NCI-H510A (cell line): Measurements from ENCODE around the gene CHD6.

ENCODE experiments used
- DNase-seq: peaks from one replicate; lab custom pipeline; 2025; lab: John Stamatoyannopoulos, UW

CHD6 gene, protein sequence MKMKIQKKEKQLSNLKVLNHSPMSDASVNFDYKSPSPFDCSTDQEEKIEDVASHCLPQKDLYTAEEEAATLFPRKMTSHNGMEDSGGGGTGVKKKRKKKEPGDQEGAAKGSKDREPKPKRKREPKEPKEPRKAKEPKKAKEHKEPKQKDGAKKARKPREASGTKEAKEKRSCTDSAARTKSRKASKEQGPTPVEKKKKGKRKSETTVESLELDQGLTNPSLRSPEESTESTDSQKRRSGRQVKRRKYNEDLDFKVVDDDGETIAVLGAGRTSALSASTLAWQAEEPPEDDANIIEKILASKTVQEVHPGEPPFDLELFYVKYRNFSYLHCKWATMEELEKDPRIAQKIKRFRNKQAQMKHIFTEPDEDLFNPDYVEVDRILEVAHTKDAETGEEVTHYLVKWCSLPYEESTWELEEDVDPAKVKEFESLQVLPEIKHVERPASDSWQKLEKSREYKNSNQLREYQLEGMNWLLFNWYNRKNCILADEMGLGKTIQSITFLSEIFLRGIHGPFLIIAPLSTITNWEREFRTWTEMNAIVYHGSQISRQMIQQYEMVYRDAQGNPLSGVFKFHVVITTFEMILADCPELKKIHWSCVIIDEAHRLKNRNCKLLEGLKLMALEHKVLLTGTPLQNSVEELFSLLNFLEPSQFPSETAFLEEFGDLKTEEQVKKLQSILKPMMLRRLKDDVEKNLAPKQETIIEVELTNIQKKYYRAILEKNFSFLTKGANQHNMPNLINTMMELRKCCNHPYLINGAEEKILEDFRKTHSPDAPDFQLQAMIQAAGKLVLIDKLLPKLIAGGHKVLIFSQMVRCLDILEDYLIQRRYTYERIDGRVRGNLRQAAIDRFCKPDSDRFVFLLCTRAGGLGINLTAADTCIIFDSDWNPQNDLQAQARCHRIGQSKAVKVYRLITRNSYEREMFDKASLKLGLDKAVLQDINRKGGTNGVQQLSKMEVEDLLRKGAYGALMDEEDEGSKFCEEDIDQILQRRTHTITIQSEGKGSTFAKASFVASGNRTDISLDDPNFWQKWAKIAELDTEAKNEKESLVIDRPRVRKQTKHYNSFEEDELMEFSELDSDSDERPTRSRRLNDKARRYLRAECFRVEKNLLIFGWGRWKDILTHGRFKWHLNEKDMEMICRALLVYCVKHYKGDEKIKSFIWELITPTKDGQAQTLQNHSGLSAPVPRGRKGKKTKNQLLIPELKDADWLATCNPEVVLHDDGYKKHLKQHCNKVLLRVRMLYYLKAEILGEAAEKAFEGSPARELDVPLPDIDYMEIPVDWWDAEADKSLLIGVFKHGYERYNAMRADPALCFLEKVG (N-terminal part only)

DNA sequence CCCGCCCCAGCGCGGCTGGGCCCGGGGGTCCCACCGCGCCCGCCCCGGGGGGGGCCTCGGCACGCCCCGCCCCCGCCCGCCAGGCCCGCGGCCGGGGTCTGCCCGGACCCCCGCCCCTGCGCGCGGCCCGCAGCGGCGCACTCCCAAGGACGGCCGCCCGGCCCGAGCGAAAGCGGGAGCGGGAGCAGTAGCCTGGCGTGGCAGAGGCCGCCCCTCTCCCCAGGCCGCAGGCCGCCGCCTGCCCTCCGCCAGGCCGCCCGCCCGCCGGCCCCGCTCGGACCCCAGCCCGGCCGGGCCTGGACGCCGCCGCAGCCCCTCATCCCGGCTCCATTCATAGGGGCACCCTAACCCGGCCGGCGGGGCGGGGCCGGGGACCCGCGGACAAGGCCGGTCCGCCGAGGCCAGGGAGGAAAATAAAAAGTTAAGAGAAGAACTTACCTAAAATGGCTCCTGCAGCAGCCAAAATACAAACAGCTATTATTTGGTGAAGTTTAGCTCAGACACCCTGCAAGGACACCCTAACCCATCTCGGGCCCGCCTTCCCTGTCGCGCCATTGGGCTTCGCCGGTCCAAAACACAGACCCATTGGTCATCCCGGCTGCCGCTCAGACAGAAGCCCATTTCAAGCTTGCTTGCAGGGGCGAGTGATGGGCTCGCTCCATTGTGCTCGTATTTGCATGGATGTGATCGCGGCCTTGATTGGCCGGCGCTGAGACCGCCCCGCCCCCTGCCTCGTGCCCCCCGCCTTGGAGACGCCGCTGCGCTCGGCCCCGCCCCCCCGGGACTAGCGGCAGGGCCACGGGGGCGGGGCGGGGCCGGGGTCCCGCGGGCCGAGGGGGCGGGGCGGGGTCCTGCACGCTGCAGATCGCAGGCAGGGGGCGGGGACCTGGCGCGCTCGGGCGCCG is at the start of gene CHD6:
TSS of gene CHD6 (minus strand) at position 476 of the 905 bp plus-strand sequence. CDS start 67,040 bp downstream, outside the sequence.
- DNase-seq: peak; percentile 99

DNA sequence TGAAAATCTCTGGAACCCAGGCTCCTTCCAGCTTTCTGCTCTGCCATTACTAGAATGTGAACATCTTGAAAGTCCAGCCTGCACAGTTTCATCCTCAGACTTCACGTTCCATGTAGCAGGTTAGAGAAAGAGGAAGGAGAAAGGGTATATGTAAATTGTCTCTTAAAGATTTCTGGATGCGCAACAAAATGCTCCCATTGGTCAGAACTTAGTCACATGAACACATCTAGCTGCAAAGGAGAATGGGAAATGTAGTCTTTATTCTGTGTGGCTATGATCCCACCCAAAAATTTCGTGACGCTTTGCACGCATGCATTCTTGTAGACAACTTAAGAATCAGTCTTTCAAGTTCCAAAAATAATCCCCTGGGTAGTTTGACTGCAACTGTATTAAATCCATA is 46.4 kb upstream of the CHD6 start:
- DNase-seq: no peak

- no peak for DNase-seq
Measured at GRCh38 chr20:41657655-41658054, 39.5 kb upstream of the CHD6 start.

DNA sequence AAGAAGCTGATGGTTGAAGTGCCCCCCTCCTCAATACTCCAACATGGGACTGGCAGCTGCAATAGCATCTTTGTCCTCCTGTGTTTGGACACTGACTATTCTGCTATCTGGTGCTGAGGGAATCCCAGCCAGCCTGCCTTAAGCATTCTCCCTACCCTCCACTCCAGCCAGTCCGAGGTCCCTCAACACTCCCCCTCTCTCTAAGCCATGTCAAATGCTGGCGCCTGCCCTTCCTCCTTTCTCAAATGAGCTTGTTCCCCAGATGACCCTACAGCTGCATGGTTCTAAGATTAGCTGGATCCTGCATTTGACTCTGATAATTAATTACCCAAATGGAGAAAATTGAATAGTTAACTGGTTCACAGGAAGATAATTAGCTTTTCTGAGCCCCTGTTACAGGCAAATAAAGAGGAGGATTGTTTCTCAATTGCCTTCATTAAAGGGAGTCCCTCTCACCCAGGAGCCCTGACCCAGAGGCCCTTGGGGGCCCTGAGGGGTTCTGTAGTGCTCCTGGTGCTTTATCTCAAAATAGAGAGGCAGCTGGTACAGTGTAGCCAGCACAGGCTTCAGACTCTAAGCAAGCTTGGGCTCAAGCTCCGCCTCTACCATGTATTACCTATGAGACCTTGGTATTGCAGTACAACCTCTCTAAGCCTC is 37.9 kb upstream of the CHD6 start:
- DNase-seq: peak; percentile 61

DNA sequence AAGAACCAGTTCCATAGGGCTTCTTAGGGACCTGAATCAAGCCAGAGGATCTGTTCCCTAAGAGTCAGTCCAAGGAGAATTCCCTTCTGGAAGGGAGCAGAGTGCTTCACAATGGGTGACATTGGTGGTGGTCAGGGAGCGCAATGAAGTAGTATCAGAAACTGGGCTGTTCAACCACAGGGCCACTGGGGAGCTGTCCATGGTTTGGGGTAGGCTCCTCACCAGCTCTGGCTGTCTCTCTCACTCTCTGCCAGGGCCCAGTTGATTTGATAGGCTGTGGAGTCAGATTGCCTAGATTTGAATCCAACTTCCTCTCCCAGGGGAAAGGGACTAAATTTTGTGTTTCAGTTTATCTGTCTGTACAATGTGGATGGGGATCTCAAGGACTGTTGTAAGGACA is 36.7 kb upstream of the CHD6 start:
- DNase-seq: no peak

GRCh38 chr20:41654292-41654691 is 36.1 kb upstream of the CHD6 start:
- DNase-seq: peak; percentile 74

DNA sequence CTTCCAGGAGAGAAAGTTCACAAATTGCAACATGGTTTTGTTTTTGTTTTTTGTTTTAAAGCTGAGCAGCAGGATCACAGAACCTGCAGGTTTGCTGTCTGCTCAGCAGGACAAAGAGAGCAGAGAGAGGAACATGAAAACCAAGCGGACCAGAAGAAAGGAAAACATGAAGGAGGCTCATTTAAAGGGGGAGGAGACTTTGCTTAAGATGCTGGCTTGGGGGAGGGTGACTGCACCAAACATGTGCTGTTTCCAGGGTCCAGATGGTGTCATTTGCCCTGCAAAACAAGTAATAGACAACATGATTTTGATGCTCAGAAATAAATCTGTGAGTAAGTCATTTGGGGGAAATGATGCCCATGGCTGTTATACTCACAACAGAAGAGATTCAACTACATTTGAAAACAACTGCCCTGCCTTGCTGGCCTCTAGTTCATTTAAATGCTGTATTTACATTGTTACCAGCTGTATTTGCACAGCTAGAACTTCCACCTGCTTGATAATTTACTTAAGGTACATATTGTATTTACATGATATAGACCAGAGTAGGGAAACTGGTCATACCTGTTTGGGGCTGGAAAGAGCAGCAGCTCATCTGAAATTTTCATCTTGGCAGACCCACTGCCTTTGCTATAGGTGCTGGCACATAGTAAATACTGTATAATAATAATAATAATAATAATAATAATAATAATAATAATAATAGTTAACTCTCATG is 32.2 kb upstream of the CHD6 start:
- DNase-seq: peak; percentile 97

GRCh38 chr20:41649489-41649888 is 31.3 kb upstream of the CHD6 start:
- DNase-seq: peak; percentile 64

GRCh38 chr20:41645372-41645771 is 27.2 kb upstream of the CHD6 start:
- no peak for DNase-seq

- peak; percentile 86 for DNase-seq
Measured at GRCh38 chr20:41643504-41643938, 25.3 kb upstream of the CHD6 start.

GRCh38 chr20:41639630-41640029 is 21.5 kb upstream of the CHD6 start:
- DNase-seq: no peak

DNA sequence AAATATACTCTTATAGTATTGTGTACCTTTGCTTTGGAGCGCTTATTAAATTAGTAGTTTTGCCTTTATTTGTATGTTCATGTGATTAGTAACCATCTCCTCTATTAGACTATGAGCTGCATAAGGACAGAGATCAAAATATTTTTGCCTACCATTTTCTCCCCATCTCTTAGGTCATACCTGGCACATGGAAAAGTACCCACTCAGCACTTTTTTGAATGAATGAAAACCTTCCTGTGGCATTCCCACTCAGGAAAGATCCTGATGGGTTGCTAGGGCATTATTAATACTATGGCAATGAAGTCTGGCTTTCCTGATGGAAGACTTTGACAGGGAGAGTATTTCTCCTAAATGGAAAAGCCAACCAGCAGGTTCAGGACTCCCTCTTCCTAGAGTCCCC is 20.3 kb upstream of the CHD6 start:
- DNase-seq: no peak

DNA sequence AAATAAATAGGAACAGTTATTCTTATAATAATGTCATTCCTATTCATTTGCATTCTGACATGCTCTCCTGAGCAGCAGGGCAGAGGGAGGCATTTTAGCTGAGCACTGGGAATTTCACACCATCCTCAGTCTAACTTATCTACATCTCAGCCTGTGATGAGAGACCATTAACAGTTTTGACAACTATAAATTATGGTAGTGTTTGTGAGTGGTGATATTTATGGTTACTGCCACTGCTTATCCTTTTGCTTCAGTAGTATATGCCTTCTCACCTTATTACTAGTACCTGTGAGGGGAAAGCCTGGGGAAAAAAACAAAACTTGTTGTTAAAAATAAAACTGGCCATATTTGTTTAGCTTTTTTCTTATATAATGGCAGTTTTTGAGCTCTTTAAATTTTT is 17.0 kb upstream of the CHD6 start:
- DNase-seq: no peak

DNA sequence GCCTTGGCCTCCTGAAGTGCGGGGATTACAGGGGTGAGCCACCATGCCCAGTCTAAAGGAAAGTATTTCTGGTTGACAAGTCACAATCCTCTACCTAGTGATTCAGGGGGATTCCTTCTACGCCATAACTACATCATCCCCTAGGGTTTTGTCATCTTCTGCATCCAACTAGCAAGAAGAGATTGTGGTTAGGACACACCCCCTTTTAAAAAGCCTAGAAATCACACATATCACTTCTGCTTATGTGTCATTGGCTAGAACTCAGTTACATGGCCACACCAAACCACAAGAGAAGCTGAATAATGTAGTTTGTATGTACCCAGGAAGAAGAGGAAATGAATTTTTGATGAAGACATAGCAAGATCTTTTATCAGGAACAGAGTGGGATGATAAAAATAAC is 14.7 kb upstream of the CHD6 start:
- no peak for DNase-seq

DNA sequence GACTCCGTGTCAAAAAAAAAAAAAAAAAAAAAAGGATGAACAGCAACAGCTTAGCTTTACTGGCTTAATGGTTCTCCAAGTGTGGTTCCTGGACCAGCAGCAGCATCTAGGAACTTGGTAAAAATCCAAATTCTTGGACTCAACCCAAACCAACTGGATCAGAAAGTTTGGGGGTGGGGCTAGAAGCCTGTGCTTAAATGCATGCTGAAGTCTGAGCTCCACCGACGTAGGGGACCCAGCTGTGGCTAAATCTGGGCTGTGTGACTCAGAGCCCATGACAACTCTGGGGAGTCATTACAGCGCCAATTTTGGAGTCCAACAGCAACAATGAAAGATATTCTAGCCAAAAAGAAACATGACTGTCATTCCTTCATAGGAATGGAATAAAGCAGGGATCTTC is 13.6 kb upstream of the CHD6 start:
- no peak for DNase-seq

- DNase-seq: no peak
Measured at GRCh38 chr20:41630846-41631245, 12.7 kb upstream of the CHD6 start.

- no peak for DNase-seq
Measured at GRCh38 chr20:41627611-41628244, 9.6 kb upstream of the CHD6 start.

DNA sequence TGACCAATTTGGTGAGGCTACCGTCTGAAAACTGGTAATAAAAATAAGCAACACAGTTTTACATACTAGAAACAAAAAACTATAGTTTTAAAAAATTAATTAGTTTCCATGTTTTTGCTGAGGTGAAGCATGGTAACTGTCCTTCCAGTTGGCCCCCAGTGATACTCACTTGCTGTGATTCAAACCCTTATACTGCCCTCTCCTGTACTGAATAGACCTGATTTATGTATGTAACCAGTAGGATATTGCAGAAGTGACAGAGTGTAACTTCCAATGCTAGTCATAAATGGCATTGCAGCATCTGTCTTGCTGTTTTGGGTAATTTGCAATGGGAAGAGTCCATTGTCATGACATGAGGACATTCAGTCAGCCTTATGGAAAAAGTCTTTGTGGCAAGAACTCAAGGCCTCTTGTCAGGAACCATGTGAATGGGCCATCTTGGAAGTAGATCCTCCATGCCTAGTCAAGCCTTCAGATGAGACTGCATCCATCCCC is 8.9 kb upstream of the CHD6 start:
- no peak for DNase-seq
